Measurements from ENCODE around the gene NASP.
A peak's percentile ranks its signal among the peaks of the same experiment; 100 is the strongest.
"Not testable (repeated sequence)": the region's sequence is repeated elsewhere in the genome, so short reads cannot be mapped to it uniquely, and the experiment has no call there.

NASP gene

DNA sequence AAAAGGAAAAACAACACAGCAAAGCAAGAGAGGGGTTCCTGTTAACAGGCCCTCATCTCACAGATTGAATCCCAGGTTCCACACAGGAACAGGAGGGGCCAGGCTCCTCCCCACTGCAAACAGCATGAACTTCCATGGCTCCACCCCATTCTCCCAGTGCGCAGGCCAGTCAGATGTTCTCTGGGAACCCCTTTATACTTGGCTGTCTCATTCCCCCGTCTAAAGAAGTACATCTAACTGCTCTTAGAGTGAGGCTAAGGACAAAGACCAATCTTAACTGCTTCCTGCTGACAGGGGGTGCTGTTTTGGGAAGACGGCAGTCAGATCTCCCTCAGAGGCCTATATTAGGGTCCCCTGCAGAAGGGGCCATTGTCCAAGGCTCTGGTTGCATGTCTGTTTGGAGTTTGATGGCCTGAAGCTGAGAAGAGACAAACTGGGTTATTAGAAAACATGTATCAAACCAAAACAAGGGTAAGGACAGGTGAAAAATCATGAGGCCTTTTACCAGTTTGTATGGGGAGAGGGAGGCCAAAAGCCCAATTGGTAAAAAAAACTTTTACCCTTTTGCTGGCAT lies 10.5 kb upstream of the NASP start:
- no peak for DNase-seq

- no peak for DNase-seq
Observed at GRCh38 chr1:45574105-45574626, 9.7 kb upstream of the NASP start.

GRCh38 chr1:45583264-45583665 lies 576 bp upstream of the NASP start:
- peak; percentile 91 for DNase-seq

DNA sequence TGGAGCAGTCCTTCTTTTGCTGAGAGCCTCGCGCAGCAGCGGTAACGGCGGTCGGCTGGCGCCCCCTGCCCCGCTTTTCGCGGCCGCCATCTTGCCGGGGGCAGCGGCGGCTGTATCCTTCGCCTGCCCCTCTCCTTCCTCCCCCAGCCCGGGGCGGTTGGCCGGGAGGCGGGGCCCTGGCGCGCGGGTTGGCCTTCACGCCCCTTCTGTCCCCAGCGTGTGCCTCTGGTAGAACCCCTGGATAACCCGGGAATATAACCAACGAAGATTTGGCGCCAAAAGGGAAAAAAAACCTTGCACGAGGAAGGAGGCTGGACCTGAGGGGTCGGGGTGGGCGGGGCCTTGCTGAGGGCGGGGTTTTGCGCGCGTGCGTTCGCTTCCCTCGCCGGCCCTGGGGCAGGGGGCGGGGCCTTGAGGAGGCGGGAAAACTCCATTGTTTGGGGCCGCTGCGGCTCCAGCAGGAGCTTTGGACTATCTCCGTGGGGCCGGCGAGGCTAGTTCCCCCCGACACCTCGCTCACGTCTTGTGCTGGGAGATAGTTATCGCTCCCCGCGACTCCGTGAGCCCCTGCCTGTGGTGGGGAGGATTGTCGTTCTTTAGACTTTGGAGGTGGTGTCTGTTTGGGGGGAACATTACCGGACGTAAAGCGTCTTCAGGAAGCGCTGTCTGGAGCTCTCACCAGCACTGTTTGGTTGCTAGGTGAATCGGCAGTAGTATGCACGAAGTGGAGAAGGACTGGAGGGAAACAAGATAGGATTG lies 689 bp downstream of the NASP start:
- peak; percentile 83 for DNase-seq

DNA sequence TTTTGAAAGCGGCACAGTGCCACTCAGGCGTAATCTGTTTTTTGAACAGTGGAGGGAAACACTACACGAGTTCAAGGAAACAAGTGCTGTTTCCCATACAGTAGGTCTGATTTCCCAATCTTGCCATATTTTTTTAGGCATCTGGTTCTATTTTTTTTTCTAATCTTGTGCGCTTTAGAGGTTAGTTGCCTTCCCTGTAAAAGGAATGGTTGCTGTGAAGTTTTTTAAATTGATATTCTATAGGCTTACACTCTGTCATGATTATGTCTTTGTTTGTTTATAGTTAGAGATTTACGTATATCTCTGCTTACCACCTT lies 1.2 kb downstream of the NASP start:
- DNase-seq = no peak

DNA sequence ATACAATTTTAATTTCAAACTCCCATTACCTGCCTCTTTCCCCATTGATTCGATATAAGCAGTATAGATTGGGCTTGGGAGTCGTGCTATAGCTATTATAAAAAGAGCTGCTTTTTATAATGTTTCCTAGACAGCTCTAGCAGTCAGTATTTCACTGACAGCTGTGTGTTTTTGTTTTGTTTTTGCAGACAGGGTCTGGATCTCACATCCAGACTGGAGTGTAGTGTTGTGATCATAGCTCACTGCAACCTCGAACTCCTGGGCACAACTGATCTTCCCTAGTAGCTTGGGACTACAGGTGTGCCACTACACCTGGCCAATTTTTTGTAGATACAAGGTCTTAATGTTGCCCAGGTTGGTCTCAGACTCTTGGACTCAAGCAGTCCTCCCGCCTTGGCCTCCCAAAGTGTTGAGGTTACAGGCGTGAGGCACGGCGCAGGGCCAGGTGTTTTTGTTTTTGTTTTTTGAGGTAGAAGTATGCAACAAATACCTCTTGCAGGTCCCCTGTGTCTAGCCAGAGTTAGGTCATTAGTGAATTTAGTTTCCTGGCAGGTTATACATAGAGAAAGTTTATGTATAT lies 1.7 kb downstream of the NASP start:
- DNase-seq = no peak

DNA sequence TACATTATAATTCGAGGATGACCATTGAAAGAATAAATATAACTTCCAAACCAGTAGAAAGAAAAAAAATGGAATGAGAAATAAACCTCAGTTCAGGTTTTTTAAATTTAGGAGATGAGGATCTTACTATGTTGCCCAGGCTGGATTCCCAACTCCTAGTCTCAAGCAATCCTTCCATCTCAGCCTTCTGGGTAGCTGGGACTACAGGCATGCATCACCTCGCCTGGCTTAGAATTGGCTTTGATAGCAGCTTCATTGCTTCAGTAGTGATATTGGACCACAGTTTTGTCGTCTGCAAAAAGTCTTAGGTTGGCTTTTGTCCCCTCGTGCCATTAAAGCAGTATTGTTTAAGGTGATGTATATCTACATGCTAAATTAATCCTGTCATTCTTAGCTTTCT lies 2.9 kb downstream of the NASP start:
- DNase-seq = no peak

DNA sequence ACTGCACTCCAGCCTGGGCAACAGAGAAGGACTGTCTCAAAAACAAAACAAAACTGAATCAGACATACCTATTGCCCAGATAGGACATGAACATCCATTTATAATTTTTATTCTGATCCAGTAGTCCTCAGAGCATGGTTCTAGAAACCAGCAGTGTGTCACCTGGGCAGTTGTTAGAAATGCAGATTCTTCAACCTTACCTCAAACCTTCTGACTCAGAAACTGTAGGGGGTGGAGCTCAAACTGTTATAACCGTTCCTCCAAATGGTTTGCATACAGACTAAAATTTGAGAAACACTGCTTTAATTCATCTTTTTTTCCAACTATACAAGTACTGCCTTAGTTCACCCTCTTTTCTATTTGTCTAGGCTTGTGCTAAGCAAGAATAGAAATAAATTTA lies 6.0 kb downstream of the NASP start:
- no peak for DNase-seq

DNA sequence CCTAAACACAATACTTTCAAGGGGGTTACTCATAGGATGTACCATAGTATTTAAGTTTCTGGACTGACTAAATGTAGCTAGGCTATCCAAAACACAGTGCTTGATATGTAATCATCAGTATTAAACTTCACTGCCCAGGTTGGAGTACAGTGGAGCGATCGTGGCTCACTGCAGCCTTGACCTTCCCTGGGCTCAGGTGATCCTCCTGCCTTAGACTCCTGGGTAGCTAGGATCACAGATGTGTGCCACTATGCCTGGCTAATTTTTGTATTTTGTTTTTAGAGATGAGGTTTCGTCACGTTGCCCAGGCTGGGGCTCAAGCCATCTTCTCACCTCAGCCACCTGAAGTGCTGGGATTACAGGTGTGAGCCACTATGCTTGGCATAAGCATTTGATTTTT lies 10.6 kb downstream of the NASP start:
- no peak for DNase-seq

- not testable (repeated sequence) for DNase-seq
Observed at GRCh38 chr1:45596765-45597164, 12.9 kb downstream of the NASP start.

GRCh38 chr1:45604239-45604638 lies 20.4 kb downstream of the NASP start:
- DNase-seq = no peak

DNA sequence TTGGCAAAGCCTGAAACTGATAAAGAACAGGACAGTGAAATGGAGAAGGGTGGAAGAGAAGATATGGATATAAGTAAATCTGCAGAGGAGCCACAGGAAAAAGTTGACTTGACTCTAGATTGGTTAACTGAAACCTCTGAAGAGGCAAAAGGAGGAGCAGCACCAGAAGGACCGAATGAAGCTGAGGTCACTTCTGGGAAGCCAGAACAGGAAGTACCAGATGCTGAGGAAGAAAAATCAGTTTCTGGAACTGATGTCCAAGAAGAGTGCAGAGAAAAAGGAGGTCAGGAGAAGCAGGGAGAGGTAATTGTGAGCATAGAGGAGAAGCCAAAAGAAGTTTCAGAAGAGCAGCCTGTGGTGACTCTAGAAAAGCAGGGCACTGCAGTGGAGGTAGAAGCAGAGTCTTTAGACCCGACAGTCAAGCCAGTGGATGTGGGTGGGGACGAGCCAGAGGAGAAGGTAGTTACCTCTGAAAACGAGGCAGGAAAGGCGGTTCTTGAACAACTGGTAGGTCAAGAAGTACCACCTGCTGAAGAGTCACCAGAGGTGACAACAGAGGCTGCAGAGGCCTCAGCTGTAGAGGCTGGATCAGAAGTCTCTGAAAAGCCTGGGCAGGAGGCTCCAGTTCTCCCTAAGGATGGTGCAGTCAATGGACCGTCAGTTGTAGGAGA lies 23.7 kb downstream of the NASP start:
- no peak for DNase-seq

DNA sequence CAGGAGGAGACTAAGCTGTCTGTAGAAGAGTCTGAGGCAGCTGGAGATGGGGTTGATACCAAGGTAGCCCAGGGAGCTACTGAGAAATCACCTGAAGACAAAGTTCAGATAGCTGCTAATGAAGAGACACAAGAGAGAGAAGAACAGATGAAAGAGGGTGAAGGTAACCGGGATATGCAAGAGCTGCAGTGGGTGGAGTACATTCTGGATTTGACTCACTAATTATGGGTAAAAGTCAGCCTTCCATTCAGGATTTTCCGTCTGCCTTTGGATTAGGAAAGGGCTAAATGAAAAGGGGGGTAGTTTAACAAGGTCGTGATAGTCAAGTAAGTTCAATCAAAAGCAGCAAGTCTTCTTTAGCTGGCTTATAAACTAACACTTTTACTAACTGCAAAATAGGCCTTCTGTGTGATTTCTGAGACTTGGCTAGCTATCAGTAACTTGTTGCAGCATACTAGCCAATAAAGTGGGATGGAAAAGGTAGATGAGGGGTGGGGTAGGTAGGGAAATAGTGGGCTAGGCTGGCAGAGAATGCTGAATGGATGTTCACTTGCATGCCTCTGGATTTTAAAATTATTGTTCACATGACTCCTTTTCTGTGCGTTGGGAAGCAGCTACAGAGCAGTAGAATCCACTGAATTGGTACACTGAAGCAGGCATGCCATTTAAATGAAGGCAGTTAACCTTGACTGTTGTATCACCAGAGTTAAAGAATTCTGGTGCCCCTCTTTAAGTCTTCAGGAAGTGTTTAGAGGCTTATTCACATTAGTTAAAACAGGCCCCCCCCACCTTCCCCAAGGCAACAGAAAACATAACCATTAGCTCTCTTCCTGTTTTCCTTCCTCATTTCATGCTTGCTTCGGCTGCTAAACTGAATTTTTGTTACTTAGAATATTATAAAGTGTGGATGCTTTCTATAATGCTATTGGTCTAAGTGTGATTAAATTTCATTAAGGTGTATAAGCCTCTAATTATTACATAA lies 24.6 kb downstream of the NASP start:
- DNase-seq = no peak

DNA sequence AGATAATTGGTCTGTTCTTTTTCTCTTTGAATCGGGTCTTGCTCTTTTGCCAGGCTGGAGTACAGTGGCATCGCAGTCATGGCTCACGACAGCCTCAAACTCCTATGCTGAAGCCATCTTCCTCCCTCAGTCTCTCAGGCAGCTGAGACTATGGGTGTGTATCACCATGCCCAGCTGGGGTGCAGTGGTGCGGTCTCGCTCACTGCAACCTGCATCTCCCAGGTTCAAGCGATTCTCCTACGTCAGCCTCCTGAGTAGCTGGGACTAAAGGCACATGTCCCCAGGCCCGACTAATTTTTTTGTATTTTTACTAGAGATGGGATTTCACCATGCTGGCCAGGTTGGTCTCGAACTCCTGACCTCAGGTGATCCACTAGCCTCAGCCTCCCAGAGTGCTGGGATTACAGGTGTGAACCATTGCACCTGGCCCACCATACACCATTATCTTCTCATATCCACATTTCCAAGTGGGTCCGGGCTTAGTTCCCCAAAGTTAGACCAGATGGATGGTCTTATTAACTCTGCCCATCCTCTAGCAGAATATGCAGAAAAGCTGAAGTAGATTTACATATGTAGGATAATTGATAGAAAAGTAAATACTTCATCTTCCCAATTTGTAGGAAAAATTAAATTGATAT lies 26.9 kb downstream of the NASP start:
- no peak for DNase-seq

- DNase-seq = no peak
Observed at GRCh38 chr1:45612941-45613579, 29.2 kb downstream of the NASP start.

GRCh38 chr1:45615885-45616284 lies 32.0 kb downstream of the NASP start:
- no peak for DNase-seq

- DNase-seq = no peak
Observed at GRCh38 chr1:45617618-45618017, 33.8 kb downstream of the NASP start.

DNA sequence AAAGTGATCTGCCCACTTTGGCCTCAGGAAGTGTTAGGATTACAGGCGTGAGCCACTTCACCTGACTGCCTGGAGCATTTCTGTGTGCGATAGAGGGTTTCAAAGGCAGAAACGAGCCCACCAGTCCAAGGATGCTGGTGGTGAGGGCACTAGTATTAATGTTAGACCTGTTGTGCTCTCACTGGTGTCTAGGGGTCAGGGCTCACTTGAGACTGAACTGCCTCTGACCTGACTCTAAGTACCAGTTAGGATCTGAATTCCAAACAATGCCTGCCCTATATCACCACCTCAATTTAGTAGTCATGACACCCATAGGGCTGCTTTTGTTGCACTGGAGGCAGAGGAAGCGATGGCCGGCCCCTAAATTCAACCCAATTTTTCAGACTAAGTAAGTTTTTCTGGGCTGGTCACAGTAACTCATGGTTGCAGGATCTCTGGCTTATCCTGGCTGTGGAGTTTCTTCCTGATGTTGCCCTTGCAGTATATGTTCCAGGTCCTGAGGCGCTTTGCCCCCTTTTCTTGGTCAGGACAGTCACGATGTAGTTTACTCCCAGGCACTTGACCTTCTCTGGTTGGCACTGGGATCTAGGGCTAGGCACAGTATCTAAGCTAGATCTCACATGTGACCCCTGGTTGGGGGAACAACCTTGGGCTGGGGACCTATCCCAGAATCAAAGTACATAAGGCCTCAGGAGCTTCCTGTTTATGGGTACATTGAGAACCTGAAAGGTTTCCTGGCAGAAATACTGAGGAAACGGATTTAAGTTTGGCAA lies 35.5 kb downstream of the NASP start:
- DNase-seq = no peak

DNA sequence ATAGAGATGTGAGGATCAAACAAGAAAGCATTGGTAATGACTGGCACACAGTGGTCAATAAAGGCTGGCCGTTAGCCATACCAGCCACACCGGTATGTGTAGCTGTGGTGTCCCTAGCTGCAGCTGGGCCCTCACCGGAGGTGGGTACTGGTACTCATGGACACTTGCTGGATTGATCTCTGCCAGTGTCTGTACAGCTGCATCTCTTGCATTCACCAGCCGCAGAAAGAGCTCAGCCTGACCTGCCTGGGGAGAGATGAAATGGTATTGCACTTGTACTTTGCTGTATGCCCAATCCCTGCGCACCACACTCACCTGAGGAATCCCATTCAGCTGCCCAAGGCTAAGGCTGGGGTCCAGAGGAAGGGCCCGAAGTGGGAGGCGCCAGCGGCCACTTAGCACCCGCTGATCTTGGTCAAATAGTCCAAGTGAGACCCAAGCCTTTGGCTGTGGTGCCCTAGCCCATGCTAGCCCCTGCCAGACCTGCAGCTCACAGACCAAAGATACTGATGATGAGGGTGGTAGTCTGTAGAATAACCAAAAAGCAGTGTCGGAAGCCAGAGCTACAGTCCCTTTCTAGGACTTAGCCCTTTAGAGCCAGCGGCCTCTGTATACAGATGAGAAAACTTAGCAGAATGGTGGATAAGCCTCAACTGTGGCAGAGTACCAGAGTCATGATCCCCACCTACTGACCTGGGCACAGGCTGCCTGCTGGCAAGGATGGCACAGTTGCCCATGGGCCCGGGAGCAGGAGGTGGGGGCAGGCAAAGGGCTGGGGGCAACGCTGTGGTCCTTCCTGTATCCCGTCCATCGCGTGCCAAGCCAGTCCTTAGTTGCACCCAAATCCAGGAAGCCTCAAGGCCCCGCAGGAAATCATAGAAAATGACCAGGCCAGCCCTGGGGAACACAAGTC lies 37.0 kb downstream of the NASP start:
- no peak for DNase-seq

- no peak for DNase-seq
Observed at GRCh38 chr1:45621501-45621836, 37.6 kb downstream of the NASP start.
